Measurements from ENCODE around the gene FNDC5. TPM values are rescaled to one million over a fixed set of nuclear protein-coding genes. Genes with fewer than 3 reads are reported as not detected.

The FNDC5 gene
- total and polyA plus RNA-seq, 9 of the 15 experiments (the other 6 are each of a cell fraction or from before 2014, with no cell fraction given) = 0.06 to 2.1 (median 0.22) TPM

- no peak for TF ChIP-seq ATF1 (CRISPR knock-in tag; IDR thresholded peaks at IDR 0.05)
- TF ChIP-seq ATF1 (tag; IDR thresholded peaks at IDR 0.05) = peak; percentile 62
- no peak for TF ChIP-seq HNRNPK (IDR thresholded peaks at IDR 0.05; ENCODE audit: low read depth, low read length, poor library complexity, severe bottlenecking)
- no peak for TF ChIP-seq HINFP (tag; conservative IDR thresholded peaks at IDR 0.05; ENCODE audit: low read depth)
- TF ChIP-seq ARID2 (IDR thresholded peaks at IDR 0.05) = peak; percentile 65; the same call in 1 of the 2 replicates
- 0 out of 4 replicates have a peak, but pooled peaks of 1 of the 2 experiments have one; percentile 68 for TF ChIP-seq TEAD1 (CRISPR knock-in tag; IDR thresholded peaks at IDR 0.05)
- TF ChIP-seq HDGF (IDR thresholded peaks at IDR 0.05) = 0 out of 2 replicates have a peak, but pooled peaks have one; percentile 83
- TF ChIP-seq AFF1 (IDR thresholded peaks at IDR 0.05; ENCODE audit: low read depth in 1 of 2, partially characterized antibody in 2 of 2) = peak; percentile 30 to 88
- no peak for TF ChIP-seq RBFOX2 (IDR thresholded peaks at IDR 0.05; ENCODE audit: low read depth, low read length)
- 0 out of 2 replicates have a peak, but pooled peaks have one; percentile 15 for TF ChIP-seq ZNF407 (IDR thresholded peaks at IDR 0.05; ENCODE audit: low read depth)
- TF ChIP-seq SMARCE1 (IDR thresholded peaks at IDR 0.05) = peak; percentile 84
- TF ChIP-seq NBN (IDR thresholded peaks at IDR 0.05; ENCODE audit: low read depth) = 0 out of 2 replicates have a peak, but pooled peaks have one; percentile 73
Measured at GRCh38 chr1:32813941-32814739, 56.6 kb downstream of the FNDC5 start (continued).

Data from K562 (cell line).